Measurements from ENCODE around the gene CHD6. TPM values are rescaled to one million over a fixed set of nuclear protein-coding genes. Genes with fewer than 3 reads are reported as not detected.

Gene CHD6
- total and polyA plus RNA-seq, 2 of the 13 experiments (the other 11 are each of a cell fraction or from before 2014, with no cell fraction given), result 14.4 to 52.0 TPM

DNA sequence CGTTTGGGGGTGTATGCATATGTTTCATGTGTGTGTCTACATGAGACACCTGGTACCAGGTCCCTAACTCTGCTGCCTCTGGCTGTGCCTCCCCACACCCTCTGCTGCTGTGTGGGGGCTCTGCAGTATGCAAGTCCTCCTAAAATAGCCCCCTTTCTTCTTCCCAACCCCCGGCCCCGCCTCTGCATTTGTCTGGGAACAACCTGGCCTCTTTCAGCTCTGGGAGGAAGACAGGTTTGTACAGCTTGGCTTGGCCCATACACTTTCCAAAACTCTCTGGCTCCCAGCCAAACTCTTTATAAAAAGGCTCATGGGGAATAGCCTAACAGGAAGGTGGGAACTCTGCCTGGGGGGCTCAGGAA is 224.5 kb downstream of the CHD6 start:
- intact Hi-C loops (cut with micrococcal nuclease; ENCODE audit: unreplicated experiment), result no loop called here
- ChIA-PET CTCF (ENCODE audit: low intra/inter-chr PET ratio, low total read pairs) (no interaction called here), POLR2A (no interaction called here)
- H2AFZ ChIP-seq (ENCODE audit: low read length), result no peak overlapping the region
- WGBS (ENCODE audit: low lambda C conversion rate), result 45% methylated on average over 3 of the region's 3 CpGs
- no peak overlapping the region for H3K4me2 ChIP-seq (ENCODE audit: low read depth, low read length)
- TF ChIP-seq, protein P1, sequence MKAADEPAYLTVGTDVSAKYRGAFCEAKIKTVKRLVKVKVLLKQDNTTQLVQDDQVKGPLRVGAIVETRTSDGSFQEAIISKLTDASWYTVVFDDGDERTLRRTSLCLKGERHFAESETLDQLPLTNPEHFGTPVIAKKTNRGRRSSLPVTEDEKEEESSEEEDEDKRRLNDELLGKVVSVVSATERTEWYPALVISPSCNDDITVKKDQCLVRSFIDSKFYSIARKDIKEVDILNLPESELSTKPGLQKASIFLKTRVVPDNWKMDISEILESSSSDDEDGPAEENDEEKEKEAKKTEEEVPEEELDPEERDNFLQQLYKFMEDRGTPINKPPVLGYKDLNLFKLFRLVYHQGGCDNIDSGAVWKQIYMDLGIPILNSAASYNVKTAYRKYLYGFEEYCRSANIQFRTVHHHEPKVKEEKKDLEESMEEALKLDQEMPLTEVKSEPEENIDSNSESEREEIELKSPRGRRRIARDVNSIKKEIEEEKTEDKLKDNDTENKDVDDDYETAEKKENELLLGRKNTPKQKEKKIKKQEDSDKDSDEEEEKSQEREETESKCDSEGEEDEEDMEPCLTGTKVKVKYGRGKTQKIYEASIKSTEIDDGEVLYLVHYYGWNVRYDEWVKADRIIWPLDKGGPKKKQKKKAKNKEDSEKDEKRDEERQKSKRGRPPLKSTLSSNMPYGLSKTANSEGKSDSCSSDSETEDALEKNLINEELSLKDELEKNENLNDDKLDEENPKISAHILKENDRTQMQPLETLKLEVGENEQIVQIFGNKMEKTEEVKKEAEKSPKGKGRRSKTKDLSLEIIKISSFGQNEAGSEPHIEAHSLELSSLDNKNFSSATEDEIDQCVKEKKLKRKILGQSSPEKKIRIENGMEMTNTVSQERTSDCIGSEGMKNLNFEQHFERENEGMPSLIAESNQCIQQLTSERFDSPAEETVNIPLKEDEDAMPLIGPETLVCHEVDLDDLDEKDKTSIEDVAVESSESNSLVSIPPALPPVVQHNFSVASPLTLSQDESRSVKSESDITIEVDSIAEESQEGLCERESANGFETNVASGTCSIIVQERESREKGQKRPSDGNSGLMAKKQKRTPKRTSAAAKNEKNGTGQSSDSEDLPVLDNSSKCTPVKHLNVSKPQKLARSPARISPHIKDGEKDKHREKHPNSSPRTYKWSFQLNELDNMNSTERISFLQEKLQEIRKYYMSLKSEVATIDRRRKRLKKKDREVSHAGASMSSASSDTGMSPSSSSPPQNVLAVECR (CRISPR knock-in tag; IDR thresholded peaks at IDR 0.05; ENCODE audit: borderline replicate concordance), result 0 out of 2 replicates have a peak, but pooled peaks have one; percentile 10
- TF ChIP-seq ZFAT (CRISPR knock-in tag; conservative IDR thresholded peaks at IDR 0.05), result no peak
- TF ChIP-seq MEIS1 (CRISPR knock-in tag; IDR thresholded peaks at IDR 0.05; ENCODE audit: borderline replicate concordance), result no peak
- 0 out of 2 replicates have a peak, but pooled peaks have one; percentile 22 for TF ChIP-seq ZNF30 (CRISPR knock-in tag; IDR thresholded peaks at IDR 0.05)
- no peaks in the 10 kb centered on the region for H4K20me1 ChIP-seq (ENCODE audit: insufficient read depth, low read length)
- no peak for ATAC-seq
- DNase-seq (ENCODE audit: low spot score), result no peak
- no peak overlapping the region for H3K4me3 ChIP-seq (replicated peaks in 1 of 3; ENCODE audit: insufficient read depth in 1 of 3, low read depth in 2 of 3, low read length in 3 of 3)
- H3K9ac ChIP-seq (ENCODE audit: insufficient read depth, low read depth, low read length), result no peak overlapping the region
- H3K9me3 ChIP-seq (ENCODE audit: low read length), result no peaks in the 10 kb centered on the region
- peaks cover 29% of the 10 kb centered on the region for H3K4me1 ChIP-seq (ENCODE audit: insufficient read depth, low read length)
- no peak for FAIRE-seq
- in situ Hi-C loops (cut with HindIII; ENCODE audit: extremely low pct_ligation_motif_present, low pct_unique_long_range_greater_than_20kb), result no loop called here
- no TSS peak for BruUV-seq (replicated peaks)
- H3K27ac ChIP-seq (ENCODE audit: extremely low read length, insufficient read depth, low read length), result no peak overlapping the region
- no peaks in the 10 kb centered on the region for H3K79me2 ChIP-seq (ENCODE audit: insufficient read depth, low read length)
- H3K36me3 ChIP-seq (replicated peaks in 1 of 2; ENCODE audit: control insufficient read depth in 1 of 2, insufficient read depth in 2 of 2, low read length in 2 of 2), result no peaks in the 10 kb centered on the region
- no peaks in the 10 kb centered on the region for H3K27me3 ChIP-seq (ENCODE audit: control insufficient read depth in 1 of 2, insufficient read depth in 2 of 2, low read length in 2 of 2)

All from HepG2 (cell line).